NCI-H69 (cell line): ENCODE results near the gene JRKL.
"Not testable (repeated sequence)": the region's sequence is repeated elsewhere in the genome, so short reads cannot be mapped to it uniquely, and the experiment has no call there.

Experiments
- DNase-seq: peaks from one replicate; lab custom pipeline; 2025; lab: John Stamatoyannopoulos, UW

JRKL gene

GRCh38 chr11:96394773-96395172 is 5.0 kb downstream of the JRKL start:
- DNase-seq: no peak

GRCh38 chr11:96396637-96397036 is 6.8 kb downstream of the JRKL start:
- DNase-seq: peak; percentile 33

GRCh38 chr11:96397863-96398262 is 8.1 kb downstream of the JRKL start:
- no peak for DNase-seq

- no peak for DNase-seq
Observed at GRCh38 chr11:96400697-96401096, 10.9 kb downstream of the JRKL start.

GRCh38 chr11:96411412-96411811 is 21.6 kb downstream of the JRKL start:
- not testable (repeated sequence) for DNase-seq

DNA sequence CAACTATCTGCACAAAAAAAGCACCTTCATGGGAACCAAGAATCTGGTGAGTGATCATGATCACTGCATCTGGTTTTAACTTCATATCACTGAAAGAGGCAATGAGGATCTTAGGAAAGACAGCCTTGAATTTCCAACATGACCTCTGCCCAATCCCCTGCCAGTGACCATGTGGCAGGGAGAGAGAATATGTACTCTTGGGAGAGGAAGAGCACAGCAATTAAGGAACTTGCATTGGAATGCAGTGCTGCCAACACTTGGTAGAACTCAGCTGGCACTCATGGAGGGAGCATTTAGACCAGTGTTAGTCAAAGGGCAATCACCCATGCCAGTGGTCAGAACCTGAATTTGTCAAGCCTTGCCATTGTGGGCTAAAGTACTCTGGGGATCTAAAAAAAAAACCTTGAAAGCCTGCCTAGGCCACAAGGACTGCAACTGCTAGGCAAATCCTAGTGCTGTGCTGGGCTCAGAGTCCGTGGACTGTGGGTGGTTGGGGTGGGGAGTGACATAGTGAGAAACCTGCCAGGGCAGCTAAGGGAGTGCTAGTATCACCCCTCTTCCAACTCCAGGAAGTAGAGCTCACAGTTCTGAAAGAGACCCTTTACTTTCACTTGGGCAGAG is 23.1 kb downstream of the JRKL start:
- DNase-seq: no peak

GRCh38 chr11:96413408-96413807 is 23.6 kb downstream of the JRKL start:
- no peak for DNase-seq

DNA sequence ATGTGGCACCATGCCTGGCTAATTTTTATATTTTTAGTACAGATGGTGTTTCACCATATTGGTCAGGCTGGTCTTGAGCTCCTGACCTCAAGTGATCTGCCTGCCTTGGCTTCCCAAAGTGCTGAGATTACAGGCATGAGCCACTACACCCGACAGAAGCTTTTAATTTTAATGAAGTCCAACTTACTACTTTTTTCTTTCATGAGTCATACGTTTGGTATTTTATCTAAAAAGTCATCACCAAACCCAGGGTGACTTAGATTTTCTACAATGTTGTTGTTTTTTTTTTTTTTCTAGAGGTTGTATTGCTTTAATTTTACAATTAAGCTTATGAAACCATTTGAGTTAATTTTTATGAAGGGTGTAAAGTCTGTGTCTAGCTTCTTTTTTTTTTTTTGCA is 34.9 kb downstream of the JRKL start:
- no peak for DNase-seq

DNA sequence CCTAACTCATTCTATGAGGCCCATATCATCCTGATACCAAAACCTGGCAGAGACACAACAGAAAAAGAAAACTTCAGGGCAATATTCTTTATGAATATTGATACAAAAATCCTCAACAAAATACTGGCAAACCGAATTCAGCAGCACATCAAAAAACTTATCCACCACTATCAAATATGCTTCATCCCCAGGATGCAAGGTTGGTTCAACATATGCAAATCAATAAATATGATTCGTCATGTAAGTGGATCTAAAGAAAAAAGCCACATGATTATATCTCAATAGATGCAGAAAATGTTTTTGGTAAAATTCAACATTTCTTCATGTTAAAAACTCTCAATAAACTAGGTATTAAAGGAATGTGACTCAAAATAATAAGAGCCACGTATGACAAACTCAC is 40.9 kb downstream of the JRKL start:
- no peak for DNase-seq

GRCh38 chr11:96432654-96433053 is 42.8 kb downstream of the JRKL start:
- DNase-seq: not testable (repeated sequence)
